ENCODE results near the gene MAN1C1. TPM values are rescaled to one million over a fixed set of nuclear protein-coding genes. Genes with fewer than 3 reads are reported as not detected.
A peak's percentile ranks its signal among the peaks of the same experiment; 100 is the strongest.

The MAN1C1 gene
- total and polyA plus RNA-seq, 9 of the 15 experiments (the other 6 are each of a cell fraction or from before 2014, with no cell fraction given), result 0.04 to 0.44 (median 0.10) TPM; not detected in 3

- no peak for TF ChIP-seq HDAC1 (IDR thresholded peaks at IDR 0.05)
- no peak for TF ChIP-seq RBM17 (IDR thresholded peaks at IDR 0.05; ENCODE audit: borderline replicate concordance, low read depth, low read length)
- 0 out of 2 replicates have a peak, but pooled peaks have one; percentile 3 for TF ChIP-seq HNRNPUL1 (IDR thresholded peaks at IDR 0.05; ENCODE audit: low read length)
- TF ChIP-seq NBN (IDR thresholded peaks at IDR 0.05; ENCODE audit: low read depth), result no peak
- no peak for TF ChIP-seq ZNF354B (CRISPR knock-in tag; IDR thresholded peaks at IDR 0.05)
- TF ChIP-seq TRIM28 (IDR thresholded peaks at IDR 0.05), result no peak
- no peak for TF ChIP-seq TCF7L2 (IDR thresholded peaks at IDR 0.05; ENCODE audit: low read depth, low read length)
- no peak for TF ChIP-seq CBX8 (IDR thresholded peaks at IDR 0.05; ENCODE audit: borderline replicate concordance, extremely low read depth, low read depth, low read length, poor library complexity, severe bottlenecking)
- no peak for TF ChIP-seq ZNF318 (IDR thresholded peaks at IDR 0.05; ENCODE audit: borderline replicate concordance in 1 of 2, low read depth in 1 of 2)
- peak; percentile 15 for TF ChIP-seq POLR2B (IDR thresholded peaks at IDR 0.05; ENCODE audit: low read depth, partially characterized antibody)
- no peak for TF ChIP-seq ETV5 (CRISPR knock-in tag; IDR thresholded peaks at IDR 0.05; ENCODE audit: low read depth)
- no peak; the same call in 1 of the 2 replicates for TF ChIP-seq NFIC (IDR thresholded peaks at IDR 0.05)
- no peak for TF ChIP-seq PATZ1 (CRISPR knock-in tag; IDR thresholded peaks at IDR 0.05; ENCODE audit: borderline replicate concordance)
- no peak for TF ChIP-seq RBM14 (IDR thresholded peaks at IDR 0.05; ENCODE audit: borderline replicate concordance, insufficient read depth, low read depth, low read length)
- no peak for TF ChIP-seq FIP1L1 (IDR thresholded peaks at IDR 0.05; ENCODE audit: low read depth, low read length, poor library complexity, severe bottlenecking)
These were observed 204.5 kb downstream of the MAN1C1 start (continued) for GRCh38 chr1:25821112-25821476.
